PC-9 (cell line): ENCODE measurements around the gene PTPN18.

Experiments
- EZH2 ChIP-seq: fragments of 200-600 bp; sonication (generic); IDR thresholded peaks from 2 replicates; pipeline ENCODE4 v1.8.0; 2017; ENCODE audit warnings: antibody characterized with exemption, low read depth
- TF ChIP-seq, protein P1 (sequence below): fragments of 200-600 bp; sonication (generic); conservative IDR thresholded peaks from 2 replicates; pipeline ENCODE4 v1.6.1; 2017; ENCODE audit warnings: mixed run types, antibody characterized with exemption, mild to moderate bottlenecking, moderate library complexity

DNA sequence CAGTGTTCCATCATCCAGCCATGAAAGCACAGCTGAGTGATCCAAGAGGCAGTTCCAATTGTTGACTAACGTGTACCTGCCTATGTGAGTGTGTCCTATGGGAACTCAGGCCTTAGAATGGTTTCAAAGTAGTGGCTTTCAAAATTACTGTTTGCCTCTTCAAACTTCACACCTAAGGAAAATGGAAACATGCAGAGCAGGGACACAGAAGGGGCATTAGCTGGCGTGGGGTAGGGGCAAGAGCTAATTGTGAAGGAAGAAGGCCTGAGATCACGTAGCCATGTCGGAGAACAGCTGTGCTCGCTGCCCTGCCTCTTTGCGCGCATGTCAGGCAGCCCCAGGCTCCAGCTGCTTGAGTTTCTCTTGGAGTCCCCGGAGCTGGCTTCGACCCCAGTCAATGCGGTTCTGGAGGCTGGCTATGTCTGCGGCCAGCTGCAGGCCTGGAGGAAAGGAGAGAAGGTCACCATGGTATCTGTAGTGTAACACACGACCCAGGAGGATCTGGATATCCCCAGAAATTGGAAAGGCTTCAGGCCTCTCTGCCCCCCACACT is 17.0 kb upstream of the PTPN18 start:
- TF ChIP-seq, protein P1, sequence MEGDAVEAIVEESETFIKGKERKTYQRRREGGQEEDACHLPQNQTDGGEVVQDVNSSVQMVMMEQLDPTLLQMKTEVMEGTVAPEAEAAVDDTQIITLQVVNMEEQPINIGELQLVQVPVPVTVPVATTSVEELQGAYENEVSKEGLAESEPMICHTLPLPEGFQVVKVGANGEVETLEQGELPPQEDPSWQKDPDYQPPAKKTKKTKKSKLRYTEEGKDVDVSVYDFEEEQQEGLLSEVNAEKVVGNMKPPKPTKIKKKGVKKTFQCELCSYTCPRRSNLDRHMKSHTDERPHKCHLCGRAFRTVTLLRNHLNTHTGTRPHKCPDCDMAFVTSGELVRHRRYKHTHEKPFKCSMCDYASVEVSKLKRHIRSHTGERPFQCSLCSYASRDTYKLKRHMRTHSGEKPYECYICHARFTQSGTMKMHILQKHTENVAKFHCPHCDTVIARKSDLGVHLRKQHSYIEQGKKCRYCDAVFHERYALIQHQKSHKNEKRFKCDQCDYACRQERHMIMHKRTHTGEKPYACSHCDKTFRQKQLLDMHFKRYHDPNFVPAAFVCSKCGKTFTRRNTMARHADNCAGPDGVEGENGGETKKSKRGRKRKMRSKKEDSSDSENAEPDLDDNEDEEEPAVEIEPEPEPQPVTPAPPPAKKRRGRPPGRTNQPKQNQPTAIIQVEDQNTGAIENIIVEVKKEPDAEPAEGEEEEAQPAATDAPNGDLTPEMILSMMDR, result no peak
- no peak for TF ChIP-seq EZH2
